Measurements from ENCODE around the gene PM20D1.

GRCh38 chr1:205849619-205850355, at the start of gene PM20D1:
- TF ChIP-seq GATA3 (IDR thresholded peaks at IDR 0.05; ENCODE audit: low read depth, low read length) = no peak
- TF ChIP-seq GATA2 (IDR thresholded peaks at IDR 0.05; ENCODE audit: low read depth, low read length) = no peak

Measured in SH-SY5Y (cell line).